Measurements from ENCODE around the gene PARN.
"Not testable (repeated sequence)": the region's sequence is repeated elsewhere in the genome, so short reads cannot be mapped to it uniquely, and the experiment has no call there.

PARN gene

DNA sequence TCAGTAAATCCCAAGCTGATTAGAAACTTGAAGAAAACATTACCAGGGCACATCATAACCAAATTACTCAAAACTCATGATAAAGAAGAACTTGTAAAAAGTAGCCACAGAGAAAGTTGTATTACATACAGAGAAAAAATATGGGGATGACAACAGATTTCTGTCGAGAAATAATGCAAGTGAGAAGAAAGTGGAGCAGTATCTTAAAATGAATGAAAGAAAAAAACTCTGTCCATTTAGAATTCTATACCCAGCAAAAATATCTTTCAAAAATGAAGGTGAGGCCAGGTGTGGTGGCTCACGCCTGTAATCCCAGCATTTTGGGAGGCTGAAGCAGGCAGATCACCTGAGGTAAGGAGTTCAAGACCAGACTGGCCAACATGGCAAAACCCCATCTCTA, 165.9 kb downstream of the PARN start:
- DNase-seq, result no peak

DNA sequence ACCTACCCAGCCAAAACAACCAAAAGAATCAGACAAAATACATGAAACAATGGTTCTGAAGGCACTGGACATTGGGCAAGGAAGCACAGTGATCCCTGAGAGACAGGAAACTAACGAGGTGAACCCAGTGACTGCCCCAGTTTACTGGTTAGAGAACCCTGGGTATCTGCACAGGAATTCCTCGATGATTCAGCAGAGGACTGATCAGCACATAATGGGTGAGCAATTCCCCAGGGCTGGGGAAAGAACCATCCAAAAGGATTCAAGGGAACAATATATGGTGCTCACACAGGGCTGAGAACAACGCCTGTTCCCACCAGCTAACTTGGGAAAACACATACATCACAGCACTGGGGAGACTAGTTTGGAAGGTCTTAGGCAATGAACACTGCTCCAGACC, 167.2 kb downstream of the PARN start:
- DNase-seq, result no peak

DNA sequence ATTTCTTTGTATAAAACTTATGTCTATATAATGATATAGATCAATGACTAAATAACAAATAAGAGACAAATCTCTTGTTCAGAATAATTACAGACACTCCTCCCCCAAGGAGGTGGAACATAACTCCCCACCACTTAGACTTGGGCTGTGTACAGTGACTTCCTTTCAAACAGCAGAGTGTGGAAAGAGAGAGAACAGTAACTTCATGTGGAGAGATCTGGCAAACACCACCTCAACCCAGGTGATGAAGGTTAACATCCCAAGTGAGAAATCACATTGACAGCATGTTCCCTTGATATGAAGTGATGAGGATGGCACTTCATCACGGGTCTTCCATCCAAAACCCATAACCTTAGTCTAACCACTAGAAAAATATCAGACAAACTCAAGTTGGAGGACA, 169.3 kb downstream of the PARN start:
- no peak for DNase-seq

DNA sequence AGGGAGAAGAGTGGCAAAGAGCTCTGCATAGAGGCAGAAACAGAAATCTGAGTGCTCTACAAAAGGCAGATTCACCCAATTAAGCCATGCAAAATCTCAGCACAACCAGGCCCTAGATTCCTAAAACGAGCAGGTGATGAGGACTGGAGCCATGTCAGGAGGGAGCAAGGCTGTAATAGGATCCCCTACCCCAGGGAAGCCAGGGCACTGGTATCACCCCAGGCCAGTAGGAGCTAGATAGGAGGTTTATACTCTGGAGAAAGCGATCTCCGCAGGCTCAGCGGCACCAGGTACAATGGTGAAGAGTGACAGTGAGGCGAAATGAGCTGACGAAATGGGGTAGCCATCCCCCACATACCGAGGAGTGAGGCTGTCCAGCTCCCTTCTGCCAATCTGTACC, 171.5 kb downstream of the PARN start:
- no peak for DNase-seq

DNA sequence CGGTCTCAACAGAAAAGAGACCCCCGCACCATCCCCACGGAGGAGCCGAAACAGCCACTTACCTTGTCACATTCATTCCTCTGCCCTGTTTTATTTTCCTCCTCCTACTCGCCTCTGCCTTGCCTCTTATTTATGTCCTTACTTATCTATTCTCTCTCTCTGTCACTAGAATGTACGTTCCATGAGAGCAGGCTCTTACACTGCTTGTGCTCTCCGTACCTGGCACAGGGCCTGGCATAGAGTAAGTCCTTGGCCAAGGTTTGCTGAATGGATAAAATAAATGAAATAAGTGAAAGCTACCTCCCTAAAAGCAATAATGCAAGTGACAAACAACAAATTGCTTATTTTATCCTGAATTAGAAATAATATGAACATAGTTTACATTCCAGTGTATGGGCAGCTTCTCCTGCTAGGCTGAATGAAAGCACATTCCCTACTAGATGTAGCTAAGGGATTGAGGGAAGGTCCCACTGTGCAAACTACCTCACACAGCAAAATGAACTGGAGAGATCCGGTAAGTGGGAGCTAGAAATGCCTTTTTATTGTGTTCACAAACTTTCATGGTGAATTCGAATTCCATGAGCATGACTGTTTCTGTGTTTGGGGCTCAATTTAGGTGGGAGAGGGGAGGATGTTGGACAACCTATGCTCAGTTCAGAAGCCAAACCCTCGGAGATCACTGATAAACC, 173.1 kb downstream of the PARN start:
- no peak for DNase-seq

DNA sequence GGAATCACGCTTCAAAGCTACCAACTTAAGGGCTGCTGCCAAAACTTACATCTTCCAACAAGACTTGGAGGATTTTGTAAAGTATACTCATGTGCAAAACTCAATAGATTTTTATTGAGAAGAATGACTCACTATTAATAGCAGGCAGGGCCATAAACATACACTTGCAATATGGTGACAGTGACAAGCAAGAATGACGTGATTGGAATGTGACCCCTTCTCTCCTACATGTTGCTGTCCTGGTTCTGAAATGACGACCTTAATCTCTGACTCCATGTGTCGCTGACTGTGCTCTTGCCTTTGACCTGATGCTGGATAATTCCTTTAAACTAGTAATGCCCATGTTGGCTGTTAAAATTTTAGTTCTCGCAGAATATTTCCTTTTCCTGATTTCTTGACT, 174.5 kb downstream of the PARN start:
- DNase-seq, result no peak

DNA sequence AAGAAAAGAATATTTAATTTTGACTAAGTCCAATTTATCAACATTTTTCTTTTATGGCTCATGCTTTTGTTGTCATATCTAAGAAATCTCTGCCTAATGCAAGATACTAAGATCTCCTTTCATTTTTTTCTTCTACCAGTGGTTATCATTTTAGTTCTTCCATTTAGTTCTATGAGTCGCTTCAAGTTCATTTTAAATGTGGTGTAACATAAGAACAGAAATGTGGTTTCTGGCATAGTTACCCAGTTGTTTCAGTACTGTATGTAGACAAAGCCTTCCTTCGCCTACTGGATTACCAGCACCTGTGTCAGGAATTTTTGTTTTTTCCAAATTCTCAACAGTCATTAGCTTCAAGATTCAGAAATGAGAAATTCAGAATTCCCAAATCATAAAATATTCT, 175.7 kb downstream of the PARN start:
- DNase-seq, result no peak

DNA sequence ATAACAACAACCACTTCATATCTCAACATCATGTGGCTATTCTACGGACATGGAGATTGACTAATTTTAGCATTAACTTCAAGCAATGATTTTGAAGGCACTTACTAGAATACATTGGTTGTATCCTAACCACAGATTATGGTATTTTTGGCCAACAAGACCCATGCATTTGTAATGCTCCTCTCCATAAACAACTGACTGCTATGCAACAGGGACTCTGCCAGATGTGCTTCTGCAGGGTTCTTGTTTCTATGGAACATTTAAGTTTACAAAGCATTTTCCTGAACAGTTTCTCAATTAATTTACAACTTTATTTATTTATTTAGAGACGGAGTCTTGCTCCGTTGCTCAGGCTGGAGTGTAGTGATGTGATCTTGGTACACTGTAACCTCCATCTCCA, 178.0 kb downstream of the PARN start:
- DNase-seq, result no peak

DNA sequence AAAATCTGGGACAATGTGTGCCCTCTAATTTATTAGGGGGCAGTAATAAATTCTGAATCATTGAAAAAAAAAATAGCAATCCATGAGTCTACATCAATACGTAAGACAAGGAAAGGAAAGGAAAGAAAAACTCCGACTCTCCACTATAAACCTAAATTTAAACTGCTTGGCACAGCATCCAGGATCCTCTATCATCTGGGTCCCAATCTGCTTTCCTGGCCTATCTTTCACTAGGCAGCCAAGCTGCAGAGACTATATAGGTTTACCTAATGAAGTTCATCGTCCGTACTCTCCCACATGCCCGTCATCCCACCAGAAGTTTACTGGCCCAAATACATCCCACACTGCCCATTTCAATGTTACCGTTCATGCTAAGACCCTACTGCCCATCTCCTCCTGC, 179.2 kb downstream of the PARN start:
- DNase-seq, result no peak

DNA sequence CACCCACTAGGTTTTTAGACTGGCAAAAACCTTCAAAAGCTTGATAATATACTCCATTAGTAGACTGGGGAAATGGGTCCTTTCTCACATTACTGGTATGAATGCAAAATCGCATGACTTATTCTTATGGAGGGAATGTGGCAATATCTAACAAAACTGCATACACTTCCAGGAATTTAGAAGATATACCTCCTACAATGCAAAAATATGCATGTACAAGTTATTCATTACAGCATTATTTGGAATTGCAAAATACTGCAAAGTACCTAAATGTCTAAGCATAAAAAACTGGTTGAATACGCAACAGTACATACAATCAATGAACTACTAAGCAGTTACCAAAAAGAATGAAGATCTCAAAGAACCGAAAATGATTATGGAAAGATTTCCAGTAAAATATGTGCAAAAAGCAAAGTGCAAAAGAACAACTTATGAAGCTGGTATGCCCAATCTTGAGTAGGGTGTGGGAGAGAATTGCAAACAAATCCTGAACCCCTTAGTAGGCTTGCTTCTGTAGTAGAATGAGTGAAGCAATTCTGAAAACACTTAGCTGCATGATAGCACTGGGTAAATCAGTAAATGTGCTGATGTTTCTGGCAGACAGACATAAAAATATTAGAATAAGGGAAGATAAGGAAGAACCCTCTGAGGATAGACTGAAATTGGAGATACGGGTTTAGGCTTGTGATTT, 180.1 kb downstream of the PARN start:
- no peak for DNase-seq

DNA sequence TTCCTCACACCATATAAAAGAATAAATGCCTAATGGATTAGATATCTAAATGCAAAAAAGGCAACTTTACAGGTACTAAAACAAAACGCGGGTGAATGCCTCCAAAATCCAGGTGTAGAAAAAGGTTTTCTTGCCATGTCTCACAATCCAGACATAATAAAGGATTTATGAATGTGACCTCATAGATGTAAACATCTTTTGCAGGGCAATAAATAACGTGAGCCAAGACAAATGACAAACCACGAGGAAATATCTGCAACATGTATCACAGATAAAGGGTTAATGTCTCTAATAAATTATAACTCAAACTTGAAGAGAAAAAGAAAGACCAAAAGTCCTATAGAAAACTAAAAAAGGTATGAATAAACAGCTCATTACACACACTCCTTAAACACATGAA, 180.7 kb downstream of the PARN start:
- DNase-seq, result no peak

DNA sequence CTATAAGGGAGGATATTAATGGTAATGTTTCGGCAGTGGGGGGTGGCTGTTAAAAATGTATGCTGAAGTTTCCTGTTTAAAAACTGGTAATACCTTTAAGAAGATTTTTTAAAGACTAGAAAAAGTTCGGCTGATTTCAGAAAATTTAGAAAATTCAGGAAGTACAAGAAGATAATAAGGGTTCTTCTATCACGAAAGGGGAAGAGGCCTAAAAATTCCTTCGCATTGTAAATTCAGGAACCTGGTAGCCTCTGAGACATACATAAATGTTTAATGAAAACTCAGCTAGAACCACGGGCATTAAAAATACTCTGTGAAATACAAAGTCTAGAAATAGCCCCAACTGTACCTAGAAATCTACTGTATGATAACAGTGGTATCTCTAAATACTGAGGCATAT, 181.2 kb downstream of the PARN start:
- no peak for DNase-seq

DNA sequence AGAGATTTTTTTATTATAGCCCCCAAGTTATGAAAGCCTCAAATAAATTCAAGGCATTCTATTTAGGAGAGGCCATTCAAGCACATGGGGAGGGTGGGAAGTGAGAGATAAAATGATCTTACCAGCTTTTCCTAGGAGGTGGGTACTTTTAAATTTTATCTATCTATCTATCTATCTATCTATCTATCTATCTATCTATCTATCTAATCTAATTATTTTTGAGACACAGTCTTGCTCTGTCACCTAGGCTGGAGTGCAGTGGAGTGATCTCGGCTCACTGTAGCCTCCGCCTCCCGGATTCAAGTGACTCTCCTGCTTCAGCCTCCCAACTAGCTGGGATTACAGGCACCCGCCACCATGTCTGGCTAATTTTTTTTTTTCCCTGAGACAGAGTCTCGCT, 182.3 kb downstream of the PARN start:
- DNase-seq, result no peak

DNA sequence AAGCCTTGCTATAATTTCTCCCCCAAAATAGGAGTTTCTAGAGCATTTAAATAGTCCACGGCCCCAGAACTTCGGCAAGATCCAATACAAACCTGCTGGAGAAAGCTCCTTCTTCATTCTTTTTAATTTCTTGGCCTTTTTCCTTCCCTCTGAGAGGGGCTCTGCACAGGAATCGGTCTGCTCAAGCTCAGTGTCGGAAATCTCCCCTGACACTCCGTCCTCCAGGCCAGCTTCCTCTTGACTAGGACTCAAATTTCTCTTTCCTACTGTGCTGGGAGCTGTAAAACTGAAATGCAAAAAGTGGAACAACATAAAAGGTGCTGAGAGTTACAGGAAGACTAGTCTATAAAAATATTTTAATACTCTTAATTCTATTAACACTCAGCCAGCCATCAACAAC, 183.3 kb downstream of the PARN start:
- DNase-seq, result no peak

DNA sequence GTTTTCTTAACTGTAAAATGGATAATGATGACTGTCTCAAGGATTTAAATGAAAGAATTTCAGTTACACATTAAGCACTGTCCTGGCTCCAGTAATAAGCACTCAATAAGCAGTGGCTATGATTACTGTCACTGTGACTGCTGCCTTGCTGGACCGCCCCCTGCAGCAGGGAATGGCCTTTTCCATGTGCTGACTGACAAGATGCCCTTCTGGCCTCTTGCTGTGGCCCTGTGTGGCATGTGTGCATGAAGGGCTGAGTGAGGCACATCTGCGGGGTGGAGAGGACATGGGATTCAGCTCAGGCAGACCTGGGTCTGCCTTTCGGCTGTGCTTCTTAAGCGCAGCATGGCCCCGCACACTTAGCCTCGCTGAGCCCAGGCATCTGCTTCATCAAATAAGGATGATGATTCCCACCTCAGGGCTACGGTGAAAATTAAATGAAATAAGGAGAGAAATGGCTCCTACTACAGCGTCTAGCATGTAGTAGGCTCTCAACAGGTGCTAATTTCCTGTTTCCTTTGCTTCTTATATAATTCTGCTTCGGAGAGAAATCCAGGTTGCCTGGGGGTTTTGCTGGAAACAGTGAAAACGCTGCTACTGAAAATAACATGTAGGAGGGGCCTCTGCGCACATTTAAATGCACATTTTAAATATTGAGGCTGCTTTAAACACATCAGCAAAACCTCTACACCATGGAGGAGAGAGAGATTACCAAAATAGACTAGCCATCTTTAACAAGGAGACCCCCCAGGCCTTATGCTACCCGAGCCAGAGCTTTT, 183.9 kb downstream of the PARN start:
- no peak for DNase-seq

DNA sequence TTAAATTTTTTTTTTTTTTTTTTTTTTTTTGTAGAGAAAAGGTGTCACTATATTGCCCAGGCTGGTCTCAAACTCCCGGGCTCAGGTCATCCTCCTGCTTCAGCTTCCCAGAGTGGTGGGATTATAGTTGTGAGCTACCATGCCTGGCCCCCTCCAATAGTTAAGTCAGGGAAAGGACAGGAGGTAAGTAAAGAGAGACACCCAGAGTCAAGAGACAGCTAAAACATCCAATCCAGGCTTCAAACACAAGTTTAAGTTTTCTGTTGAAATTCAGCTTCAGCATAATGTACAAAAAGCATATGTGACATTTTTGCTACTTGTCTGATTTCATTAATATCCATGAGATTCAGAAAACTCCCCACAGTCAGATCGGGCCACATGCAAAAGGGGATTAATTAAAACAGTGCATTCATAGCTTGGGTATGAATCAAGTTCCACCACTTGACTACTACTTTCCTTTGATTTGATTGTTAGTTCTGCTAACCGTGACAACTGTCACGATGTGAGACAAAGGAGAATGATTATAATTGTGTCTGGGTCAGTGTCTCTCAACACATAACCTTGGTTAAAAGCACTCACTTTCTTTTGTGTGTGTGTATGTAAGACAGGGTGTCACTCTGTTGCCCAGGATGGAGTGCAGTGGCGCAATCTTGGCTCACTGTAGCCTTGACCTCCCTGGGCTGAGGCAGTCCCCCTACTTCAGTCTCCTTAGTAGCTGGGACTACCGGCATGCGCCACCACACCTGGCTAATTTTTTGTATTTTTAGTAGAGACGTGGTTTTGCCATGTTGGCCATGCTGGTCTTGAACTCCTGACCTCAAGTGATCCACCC, 184.9 kb downstream of the PARN start:
- no peak for DNase-seq

DNA sequence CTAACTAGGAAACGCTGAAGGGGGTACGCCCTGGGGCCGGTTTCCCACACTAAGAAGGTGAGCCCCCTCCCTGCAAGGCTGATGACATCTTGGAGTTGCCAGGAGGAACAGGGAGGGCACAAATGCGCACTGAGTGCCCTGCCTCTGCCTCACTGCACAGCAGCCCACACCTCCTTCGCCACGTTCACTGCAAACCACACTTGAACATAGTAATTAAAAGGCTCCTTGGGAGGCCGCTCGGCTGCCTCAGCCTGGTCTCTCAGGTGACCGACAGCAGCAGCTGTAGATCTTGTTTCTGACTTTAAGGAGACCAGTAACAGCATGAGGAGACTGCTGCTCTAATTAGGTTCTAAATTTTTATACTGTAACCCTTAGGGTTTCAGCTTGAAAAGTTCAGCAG, 188.5 kb downstream of the PARN start:
- DNase-seq, result not testable (repeated sequence)

DNA sequence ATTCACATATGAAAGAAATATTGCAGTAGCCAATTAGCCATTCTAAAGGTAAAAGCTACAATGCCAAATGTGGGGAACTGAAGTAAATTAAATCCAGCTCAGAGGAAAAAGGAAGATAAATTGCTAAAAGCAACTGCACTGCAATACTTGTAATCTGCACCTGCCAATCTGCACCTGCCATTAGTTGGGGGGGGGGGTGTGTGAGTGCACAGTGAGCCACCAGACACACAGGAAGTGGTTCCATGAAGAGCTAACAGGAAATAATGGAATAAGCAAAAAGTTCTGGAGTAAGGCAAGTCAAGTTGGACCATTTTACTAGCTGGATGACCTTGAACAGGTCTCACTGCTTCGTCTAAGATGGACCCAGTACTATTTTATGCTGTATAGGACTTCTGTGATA, 191.8 kb downstream of the PARN start:
- DNase-seq, result no peak

DNA sequence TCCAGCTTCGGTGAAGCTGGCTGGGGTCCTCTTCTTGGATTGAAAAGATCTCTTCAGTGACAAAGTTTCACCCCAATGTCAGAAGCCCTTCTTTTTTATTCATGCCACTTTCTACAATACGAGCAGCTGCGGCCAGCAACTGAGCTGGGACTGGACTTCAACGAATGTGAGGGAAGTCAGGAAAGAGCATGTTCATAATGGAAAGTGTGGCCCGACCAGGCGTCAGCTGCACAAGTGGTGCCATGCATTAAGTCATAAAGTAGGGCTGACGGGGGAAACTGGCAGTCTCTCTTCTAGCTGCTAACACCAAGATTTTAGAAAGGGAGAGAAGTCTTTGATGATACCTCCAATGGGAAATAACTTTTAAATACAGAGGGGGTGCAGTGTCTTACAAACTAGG, 192.6 kb downstream of the PARN start:
- no peak for DNase-seq

DNA sequence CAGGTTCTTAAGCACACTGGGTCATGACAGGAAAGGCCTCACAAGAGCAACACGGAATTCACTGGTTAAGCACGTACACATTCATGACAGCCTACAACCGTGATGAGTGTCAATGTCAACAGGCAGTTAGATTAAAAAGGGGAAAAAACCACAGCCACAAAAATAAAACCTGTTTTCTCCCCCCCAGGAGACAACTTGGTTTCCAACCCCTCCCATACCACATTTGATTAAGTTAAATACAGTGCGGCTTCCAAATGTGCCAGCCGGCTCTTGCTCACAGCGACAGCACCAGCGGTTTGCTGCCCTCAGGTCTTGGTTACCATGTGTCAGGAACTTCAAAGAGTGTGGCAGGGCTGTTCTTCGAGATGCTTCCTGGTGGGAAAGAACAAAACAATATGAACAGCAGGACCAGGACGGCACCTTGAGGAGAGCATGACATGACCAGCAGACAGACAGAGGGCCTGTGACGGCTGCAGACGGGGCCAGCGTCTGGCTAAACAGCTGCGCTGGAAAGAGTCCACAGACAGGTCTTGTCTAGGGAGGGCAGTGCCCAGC, 193.6 kb downstream of the PARN start:
- no peak for DNase-seq

DNA sequence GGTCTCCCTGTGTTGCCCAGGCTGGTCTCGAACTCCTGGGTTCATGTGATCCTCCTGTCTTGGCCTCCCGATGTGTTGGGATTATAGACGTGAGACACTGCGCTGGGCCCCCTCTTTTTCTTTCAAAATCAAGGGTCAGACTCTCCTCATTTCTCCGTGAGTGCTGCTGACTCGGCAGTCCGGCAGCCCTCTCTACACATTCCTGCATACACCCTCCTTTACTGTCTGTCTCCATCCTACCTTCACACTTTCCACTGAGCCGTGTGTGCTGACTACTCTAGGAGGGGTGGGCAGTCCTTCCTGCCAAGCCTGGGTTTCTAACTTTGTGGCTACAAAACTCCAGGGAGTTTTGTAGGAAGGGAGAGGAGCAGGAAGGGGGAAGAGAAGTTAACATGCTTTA, 195.2 kb downstream of the PARN start:
- no peak for DNase-seq

DNA sequence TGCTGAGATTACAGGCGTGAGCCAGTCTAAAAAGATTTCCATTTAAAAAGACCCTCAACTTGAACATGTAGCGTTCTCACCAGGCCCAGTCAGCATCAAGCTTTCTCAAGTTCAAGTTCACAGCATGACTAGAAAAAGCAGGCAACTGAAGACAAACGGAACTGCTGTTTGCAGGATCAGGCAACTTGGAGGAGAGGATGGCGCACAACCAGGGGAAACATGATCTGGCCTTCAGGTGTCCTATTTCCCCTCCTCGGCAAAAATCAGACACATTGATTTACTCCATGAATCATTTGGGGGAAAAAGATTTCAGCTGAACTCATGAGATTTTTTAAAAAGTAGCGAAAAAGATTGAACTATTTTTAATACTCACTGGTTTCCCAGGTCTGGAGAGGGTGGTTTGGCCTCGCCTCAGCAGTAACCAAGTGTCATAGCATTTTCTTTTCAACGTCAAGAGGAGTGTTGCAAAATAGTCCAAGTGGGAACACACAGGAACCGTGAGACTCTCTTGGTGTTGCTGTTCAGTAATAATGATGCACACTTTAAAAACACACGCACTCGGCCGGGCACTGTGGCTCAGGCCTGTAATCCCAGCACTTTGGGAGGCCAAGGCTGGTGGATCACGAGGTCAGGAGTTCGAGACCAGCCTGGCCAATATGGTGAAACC, 201.0 kb downstream of the PARN start:
- DNase-seq, result not testable (repeated sequence)
